ENCODE results near the gene CTTN. TPM values are rescaled to one million over a fixed set of nuclear protein-coding genes. Genes with fewer than 3 reads are reported as not detected.

Gene CTTN
- total RNA-seq, 2 experiments from 2014 or later: 1.0 to 1.4 TPM

- Mint-ChIP-seq H3K9me3 (ENCODE audit: low read depth) (no peaks in the 10 kb centered on the region), H3K36me3 (no peaks in the 10 kb centered on the region), H3K27ac (no peak overlapping the region), H3K4me1 (no peaks in the 10 kb centered on the region), H3K4me3 (no peak overlapping the region), H3K27me3 (peaks cover 10% of the 10 kb centered on the region)
- CTCF ChIA-PET: no interaction called here
- DNase-seq: no peak
- ATAC-seq: no peak
Observed at GRCh38 chr11:70474710-70475109, 76.4 kb downstream of the CTTN start.

DNA sequence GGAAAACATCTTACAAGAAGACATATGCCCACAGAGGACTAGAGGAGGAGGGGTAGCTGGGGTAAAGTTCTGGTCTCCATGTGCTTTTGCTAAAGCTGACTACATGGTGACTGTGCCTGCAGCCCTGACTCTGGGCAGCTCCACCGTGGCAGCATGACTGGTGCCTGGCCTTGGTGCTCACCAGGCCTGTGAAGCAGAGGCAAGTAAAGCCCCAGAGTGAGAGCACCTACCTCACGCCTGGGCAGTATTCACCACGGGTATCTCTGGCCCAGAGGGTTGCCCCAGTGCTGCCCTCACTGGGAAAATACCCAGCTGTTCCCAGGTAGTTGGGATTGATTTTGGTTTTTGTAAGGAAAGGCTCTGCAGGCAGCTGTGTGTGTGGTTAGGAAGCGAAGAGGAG lies 78.3 kb downstream of the CTTN start:
- Mint-ChIP-seq H3K9me3 (ENCODE audit: low read depth) (no peaks in the 10 kb centered on the region), H3K27me3 (peaks cover 4% of the 10 kb centered on the region), H3K27ac (no peak overlapping the region), H3K36me3 (no peaks in the 10 kb centered on the region), H3K4me3 (no peak overlapping the region), H3K4me1 (no peaks in the 10 kb centered on the region)
- no peak for DNase-seq
- CTCF ChIA-PET: interaction anchor here (1.5 kb wide), 1 partner anchor 9 kb away, joined by 4 read pairs; no protein-coding TSS in a partner anchor
- no peak for ATAC-seq

- H3K4me1 Mint-ChIP-seq: no peaks in the 10 kb centered on the region
- peaks cover 4% of the 10 kb centered on the region for H3K27me3 Mint-ChIP-seq
- no peaks in the 10 kb centered on the region for H3K9me3 Mint-ChIP-seq (ENCODE audit: low read depth)
- CTCF ChIA-PET: interaction anchor here (1.5 kb wide), 1 partner anchor 9 kb away, joined by 4 read pairs; no protein-coding TSS in a partner anchor
- DNase-seq (no peak), ATAC-seq (no peak)
- no peak overlapping the region for H3K27ac Mint-ChIP-seq
- H3K4me3 Mint-ChIP-seq: no peak overlapping the region
- no peaks in the 10 kb centered on the region for H3K36me3 Mint-ChIP-seq
Observed at GRCh38 chr11:70477176-70477575, 78.8 kb downstream of the CTTN start.

- DNase-seq (no peak), ATAC-seq (no peak)
- H3K27ac Mint-ChIP-seq: no peak overlapping the region
- H3K4me1 Mint-ChIP-seq: no peaks in the 10 kb centered on the region
- no peak overlapping the region for H3K4me3 Mint-ChIP-seq
- CTCF ChIA-PET: interaction anchor here (1.5 kb wide), 1 partner anchor 10 kb away, joined by 4 read pairs; no protein-coding TSS in a partner anchor
- no peaks in the 10 kb centered on the region for H3K36me3 Mint-ChIP-seq
- no peaks in the 10 kb centered on the region for H3K9me3 Mint-ChIP-seq (ENCODE audit: low read depth)
- H3K27me3 Mint-ChIP-seq: peaks cover 4% of the 10 kb centered on the region
Observed at GRCh38 chr11:70477609-70478008, 79.3 kb downstream of the CTTN start.

GRCh38 chr11:70478166-70478890 lies 80.0 kb downstream of the CTTN start:
- H3K9me3 Mint-ChIP-seq (ENCODE audit: low read depth): no peaks in the 10 kb centered on the region
- H3K27me3 Mint-ChIP-seq: peaks cover 4% of the 10 kb centered on the region
- no peaks in the 10 kb centered on the region for H3K36me3 Mint-ChIP-seq
- ATAC-seq (no peak), DNase-seq (no peak)
- no peak overlapping the region for H3K4me3 Mint-ChIP-seq
- CTCF ChIA-PET: no interaction called here
- no peak overlapping the region for H3K27ac Mint-ChIP-seq
- no peaks in the 10 kb centered on the region for H3K4me1 Mint-ChIP-seq

- H3K4me3 Mint-ChIP-seq: no peak overlapping the region
- H3K27ac Mint-ChIP-seq: no peak overlapping the region
- H3K4me1 Mint-ChIP-seq: no peaks in the 10 kb centered on the region
- H3K9me3 Mint-ChIP-seq (ENCODE audit: low read depth): no peaks in the 10 kb centered on the region
- DNase-seq (no peak), ATAC-seq (no peak)
- no peaks in the 10 kb centered on the region for H3K36me3 Mint-ChIP-seq
- CTCF ChIA-PET: no interaction called here
- peaks cover 4% of the 10 kb centered on the region for H3K27me3 Mint-ChIP-seq
Observed at GRCh38 chr11:70480711-70481110, 82.4 kb downstream of the CTTN start.

DNA sequence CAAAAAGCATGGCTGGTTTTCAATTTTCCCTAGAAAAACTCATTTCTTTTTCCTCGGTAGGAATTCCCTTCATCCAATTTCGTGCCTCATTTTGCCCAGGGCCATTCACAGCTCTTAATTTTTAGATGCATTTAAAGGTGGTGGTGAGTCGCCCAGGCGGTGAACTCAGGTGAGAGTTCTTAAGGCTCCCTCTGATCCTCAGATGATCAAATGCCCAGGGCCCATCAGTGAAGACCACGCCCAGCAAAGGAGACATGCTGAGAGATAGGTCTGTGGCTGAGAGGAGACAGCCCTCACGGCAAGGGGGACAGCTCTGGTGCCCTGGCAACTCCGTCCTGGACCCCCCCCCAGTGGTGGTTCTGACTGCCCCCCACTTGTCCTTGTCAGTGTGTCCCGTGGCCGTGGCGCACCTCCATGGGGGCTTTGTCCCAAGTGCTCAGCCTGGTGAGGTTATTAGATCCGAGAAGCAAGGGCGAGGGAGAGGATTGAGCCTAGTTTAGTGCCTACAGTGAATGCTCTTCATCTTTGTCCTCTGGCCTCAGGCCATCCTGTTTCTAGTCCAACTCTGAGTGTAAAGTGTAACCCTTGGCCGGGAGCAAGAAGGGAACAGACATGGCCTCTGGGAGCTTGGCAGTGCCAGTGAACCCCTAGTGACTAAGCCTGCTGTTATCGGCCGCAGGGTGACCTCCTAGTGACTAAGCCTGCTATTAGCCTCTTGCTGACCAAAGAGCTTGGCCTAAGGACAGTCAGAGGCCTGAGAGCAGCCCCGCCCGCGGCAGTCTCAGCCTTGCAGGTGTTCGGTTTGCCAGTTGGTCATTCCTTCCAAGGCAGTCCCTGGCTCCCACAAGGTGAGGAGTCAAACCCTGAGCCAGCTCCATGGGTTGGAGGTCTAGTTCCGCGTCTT lies 83.5 kb downstream of the CTTN start:
- no peaks in the 10 kb centered on the region for H3K36me3 Mint-ChIP-seq
- CTCF ChIA-PET: no interaction called here

GRCh38 chr11:70482529-70482917 lies 84.2 kb downstream of the CTTN start:
- Mint-ChIP-seq H3K9me3 (ENCODE audit: low read depth) (no peaks in the 10 kb centered on the region), H3K4me1 (no peaks in the 10 kb centered on the region), H3K27ac (no peak overlapping the region), H3K4me3 (no peak overlapping the region), H3K36me3 (no peaks in the 10 kb centered on the region), H3K27me3 (no peaks in the 10 kb centered on the region)
- DNase-seq (no peak), ATAC-seq (no peak)
- CTCF ChIA-PET: no interaction called here

More for the DNA sequence above, 83.5 kb downstream of the CTTN start:
- no peaks in the 10 kb centered on the region for H3K4me1 Mint-ChIP-seq
- H3K4me3 Mint-ChIP-seq: no peak overlapping the region
- H3K9me3 Mint-ChIP-seq (ENCODE audit: low read depth): no peaks in the 10 kb centered on the region
- H3K27ac Mint-ChIP-seq: no peak overlapping the region
- no peak for DNase-seq
- peaks cover 3% of the 10 kb centered on the region for H3K27me3 Mint-ChIP-seq
- ATAC-seq: no peak

DNA sequence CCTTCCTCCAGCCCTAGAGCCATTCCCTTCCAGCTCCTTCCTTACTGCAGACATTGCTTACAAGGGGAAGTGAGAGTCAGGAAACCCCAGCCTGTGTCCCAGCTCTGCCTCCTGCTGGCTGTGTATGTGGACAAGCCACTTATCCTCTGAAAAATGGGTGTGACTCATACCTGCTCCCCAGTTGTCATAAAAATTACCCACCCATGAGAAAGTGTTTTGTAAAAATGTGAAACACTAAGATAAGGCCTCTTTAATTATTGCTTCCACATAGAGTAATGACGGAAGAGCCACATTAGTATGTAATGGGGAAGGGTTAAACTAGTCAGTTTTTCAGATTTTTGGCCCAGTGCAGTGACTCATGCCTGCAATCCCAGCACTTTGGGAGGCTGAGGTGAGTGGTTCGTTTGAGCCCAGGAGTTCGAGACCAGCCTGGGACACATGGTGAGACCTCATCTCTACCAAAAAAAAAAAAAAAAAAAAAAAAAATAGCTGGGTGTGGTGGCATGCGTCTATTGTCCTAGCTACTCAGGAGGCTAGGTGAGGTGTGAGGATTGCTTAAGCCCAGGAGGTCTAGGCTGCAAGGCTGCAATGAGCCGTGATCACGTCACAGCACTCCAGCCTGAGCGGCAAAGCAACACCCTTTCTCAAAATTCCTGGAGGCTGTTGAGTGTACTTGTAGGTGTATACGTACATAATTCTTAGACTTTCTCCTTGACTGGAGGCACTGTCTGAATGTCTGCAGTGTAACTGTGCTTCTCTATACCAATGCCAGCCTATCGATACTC lies 84.9 kb downstream of the CTTN start:
- Mint-ChIP-seq H3K27me3 (no peaks in the 10 kb centered on the region), H3K27ac (no peak overlapping the region), H3K4me3 (no peak overlapping the region), H3K36me3 (no peaks in the 10 kb centered on the region), H3K9me3 (ENCODE audit: low read depth) (no peaks in the 10 kb centered on the region), H3K4me1 (no peaks in the 10 kb centered on the region)
- ATAC-seq: no peak
- DNase-seq: no peak
- CTCF ChIA-PET: no interaction called here

DNA sequence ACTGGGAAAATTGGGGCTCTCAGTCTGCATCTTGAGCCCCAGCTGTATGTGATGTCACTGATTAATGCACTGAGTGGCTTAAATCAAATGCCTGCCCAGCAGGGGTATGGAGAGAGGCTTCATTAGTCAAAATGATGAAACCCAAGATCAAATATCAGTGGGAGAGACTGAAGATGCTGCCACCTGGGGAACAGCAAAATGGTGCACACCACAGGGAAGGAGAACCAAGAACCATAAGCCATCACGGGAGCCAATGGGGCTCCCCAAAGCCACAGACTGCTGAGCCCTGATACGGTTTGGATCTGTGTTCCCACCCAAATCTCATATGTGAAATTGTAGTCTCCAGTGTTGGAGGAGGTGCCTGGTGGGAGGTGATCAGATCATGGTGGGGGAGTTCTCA lies 85.6 kb downstream of the CTTN start:
- Mint-ChIP-seq H3K9me3 (ENCODE audit: low read depth) (no peaks in the 10 kb centered on the region), H3K4me1 (no peaks in the 10 kb centered on the region), H3K27me3 (no peaks in the 10 kb centered on the region), H3K4me3 (no peak overlapping the region), H3K27ac (no peak overlapping the region), H3K36me3 (no peaks in the 10 kb centered on the region)
- ATAC-seq (no peak), DNase-seq (no peak)
- CTCF ChIA-PET: no interaction called here

DNA sequence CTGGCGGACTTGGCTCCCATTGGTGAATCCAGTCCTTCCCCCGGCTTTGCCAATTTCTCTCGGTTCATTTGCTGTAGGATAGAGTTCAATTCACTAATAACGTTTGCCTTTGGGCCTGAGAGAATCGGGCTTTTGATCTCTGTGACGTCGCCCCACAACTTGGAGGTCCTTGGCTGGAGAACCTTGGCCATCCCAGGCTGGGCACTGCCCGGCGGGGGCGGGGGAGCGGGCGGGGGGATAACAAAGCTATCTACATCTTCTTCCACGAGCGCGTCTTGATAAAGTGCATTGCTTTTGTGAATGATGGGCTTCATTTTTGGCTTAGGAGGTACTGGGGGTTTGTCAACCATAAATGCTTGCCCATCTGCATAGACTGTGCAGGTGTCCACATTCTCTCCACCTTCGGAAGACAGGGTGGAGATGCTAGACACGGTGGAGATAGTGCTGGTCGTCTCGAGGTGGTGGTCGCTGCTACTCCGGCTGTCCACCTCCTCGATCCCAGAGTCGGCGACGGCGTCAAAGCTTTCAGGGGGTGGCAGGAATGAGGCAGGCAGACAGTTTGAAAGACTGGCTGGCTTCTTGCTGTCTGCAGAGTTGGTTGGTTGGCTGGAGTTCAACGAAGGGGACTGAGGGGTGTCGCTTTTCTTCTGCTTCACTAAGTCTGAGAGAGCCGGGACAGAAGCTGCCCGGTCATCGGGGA lies 87.1 kb downstream of the CTTN start:
- Mint-ChIP-seq H3K9me3 (ENCODE audit: low read depth) (no peaks in the 10 kb centered on the region), H3K4me1 (no peaks in the 10 kb centered on the region), H3K27ac (no peak overlapping the region), H3K27me3 (no peaks in the 10 kb centered on the region), H3K36me3 (no peaks in the 10 kb centered on the region), H3K4me3 (no peak overlapping the region)
- ATAC-seq: no peak
- no peak for DNase-seq
- CTCF ChIA-PET: no interaction called here

DNA sequence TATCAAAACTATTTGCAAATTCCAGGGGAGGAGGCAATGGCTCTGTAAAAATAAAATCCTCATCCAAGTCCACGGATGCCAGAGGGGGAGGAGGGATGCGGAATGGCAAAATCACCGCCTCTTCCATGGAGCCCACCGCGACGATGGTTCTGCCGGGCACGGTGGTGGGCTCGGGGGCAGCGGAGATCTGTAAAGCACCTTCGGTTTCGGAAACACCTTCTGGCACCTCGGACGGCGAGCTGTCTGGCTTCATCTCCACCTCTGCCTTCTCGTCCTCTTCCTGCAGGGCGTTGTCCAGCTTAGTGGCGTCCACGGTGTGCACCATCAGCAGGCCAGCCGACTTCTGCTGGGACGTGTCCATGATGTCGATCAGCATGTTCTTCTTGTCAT lies 87.7 kb downstream of the CTTN start:
- Mint-ChIP-seq H3K4me3 (no peak overlapping the region), H3K36me3 (no peaks in the 10 kb centered on the region), H3K27ac (no peak overlapping the region), H3K27me3 (no peaks in the 10 kb centered on the region), H3K4me1 (no peaks in the 10 kb centered on the region), H3K9me3 (ENCODE audit: low read depth) (no peaks in the 10 kb centered on the region)
- CTCF ChIA-PET: no interaction called here
- no peak for DNase-seq
- ATAC-seq: no peak

All from activated CD8-positive, alpha-beta memory T cell treated with anti-CD3 and anti-CD28 coated beads, Interleukin-2, amount 10 ng/mL, durations not matched to agents 7 days and 5 days (primary cell).